ENCODE measurements around the gene COX6A1. TPM values are rescaled to one million over a fixed set of nuclear protein-coding genes. Genes with fewer than 3 reads are reported as not detected.

Gene COX6A1
- total RNA-seq, 1 donor from 2014 or later = 296 TPM

DNA sequence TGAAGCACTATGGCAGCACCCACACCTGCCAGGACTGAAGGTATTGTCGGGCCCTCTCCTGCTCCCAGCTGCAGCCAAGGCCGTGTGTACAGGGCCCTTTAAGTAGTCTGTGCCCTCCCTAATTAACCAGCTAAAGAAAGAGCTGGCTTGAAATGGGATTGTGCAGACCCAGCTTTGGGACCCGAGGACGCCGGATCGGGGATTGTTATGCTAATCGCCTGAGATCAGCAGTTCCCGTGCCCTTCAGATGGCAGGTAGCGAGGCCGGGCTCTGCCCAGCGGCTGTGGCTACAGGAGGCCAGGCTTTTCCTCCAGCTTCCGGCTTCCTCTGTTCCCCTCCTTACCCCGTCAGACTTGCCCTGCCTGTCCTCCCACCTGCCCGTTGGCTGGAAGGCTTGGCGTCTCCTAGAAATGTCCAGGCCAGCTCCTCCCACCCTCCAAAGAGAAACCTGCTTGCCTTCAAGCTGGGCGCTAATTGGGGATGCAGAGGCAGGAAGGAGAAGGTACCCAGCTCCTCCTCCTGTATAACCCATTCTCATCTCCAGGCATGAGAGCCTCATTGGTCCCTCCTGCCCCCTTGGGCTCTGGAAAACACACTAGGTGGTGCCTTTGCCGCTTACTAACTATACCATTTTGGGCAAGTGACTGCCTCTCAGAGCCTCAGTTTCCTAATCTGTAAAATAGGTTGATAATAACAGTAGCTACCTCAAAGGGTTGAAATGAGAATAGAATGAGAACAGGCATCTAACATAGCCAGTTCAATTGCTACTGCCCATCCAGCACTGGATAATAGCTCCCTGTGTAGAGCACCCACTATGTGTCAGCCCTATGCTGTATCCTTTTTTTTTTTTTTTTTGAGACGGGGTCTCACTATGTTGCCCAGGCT, 43.2 kb upstream of the COX6A1 start:
- H3K27me3 Mint-ChIP-seq (ENCODE audit: insufficient read depth, low read depth) = peaks cover 8% of the 10 kb centered on the region
- no peak for TF ChIP-seq EZH2 (IDR thresholded peaks at IDR 0.05)
- TF ChIP-seq, protein P1, sequence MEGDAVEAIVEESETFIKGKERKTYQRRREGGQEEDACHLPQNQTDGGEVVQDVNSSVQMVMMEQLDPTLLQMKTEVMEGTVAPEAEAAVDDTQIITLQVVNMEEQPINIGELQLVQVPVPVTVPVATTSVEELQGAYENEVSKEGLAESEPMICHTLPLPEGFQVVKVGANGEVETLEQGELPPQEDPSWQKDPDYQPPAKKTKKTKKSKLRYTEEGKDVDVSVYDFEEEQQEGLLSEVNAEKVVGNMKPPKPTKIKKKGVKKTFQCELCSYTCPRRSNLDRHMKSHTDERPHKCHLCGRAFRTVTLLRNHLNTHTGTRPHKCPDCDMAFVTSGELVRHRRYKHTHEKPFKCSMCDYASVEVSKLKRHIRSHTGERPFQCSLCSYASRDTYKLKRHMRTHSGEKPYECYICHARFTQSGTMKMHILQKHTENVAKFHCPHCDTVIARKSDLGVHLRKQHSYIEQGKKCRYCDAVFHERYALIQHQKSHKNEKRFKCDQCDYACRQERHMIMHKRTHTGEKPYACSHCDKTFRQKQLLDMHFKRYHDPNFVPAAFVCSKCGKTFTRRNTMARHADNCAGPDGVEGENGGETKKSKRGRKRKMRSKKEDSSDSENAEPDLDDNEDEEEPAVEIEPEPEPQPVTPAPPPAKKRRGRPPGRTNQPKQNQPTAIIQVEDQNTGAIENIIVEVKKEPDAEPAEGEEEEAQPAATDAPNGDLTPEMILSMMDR (IDR thresholded peaks at IDR 0.05) = no peak
- TF ChIP-seq EZH2phosphoT487 (IDR thresholded peaks at IDR 0.05) = no peak
- H3K27me3 ChIP-seq = no peaks in the 10 kb centered on the region
- H3K27ac Mint-ChIP-seq = peak overlapping the region; percentile 98
- no peaks in the 10 kb centered on the region for H3K36me3 ChIP-seq
- no peak overlapping the region for H3K9ac ChIP-seq
- no peaks in the 10 kb centered on the region for H3K79me2 ChIP-seq (ENCODE audit: low read depth)
- peak overlapping the region; percentile 59 for H3K4me3 Mint-ChIP-seq
- H3K4me3 ChIP-seq = peak overlapping the region; percentile 29
- H4K20me1 ChIP-seq (ENCODE audit: low read depth) = no peaks in the 10 kb centered on the region
- H3K4me2 ChIP-seq = peak overlapping the region; percentile 72
- no peak overlapping the region for H2AFZ ChIP-seq (replicated peaks)
- no peaks in the 10 kb centered on the region for H3K9me3 Mint-ChIP-seq
- peak overlapping the region; percentile 86 for H3K27ac ChIP-seq
- no peaks in the 10 kb centered on the region for H3K9me3 ChIP-seq (ENCODE audit: low read depth)
- H3K4me1 ChIP-seq = peaks cover 57% of the 10 kb centered on the region
- peaks cover 63% of the 10 kb centered on the region for H3F3A ChIP-seq (ENCODE audit: low read depth)
- peak; percentile 92 for DNase-seq (ENCODE audit: low spot score)
- no peaks in the 10 kb centered on the region for H3K36me3 Mint-ChIP-seq
- H3K4me1 Mint-ChIP-seq = peaks cover 65% of the 10 kb centered on the region

DNA sequence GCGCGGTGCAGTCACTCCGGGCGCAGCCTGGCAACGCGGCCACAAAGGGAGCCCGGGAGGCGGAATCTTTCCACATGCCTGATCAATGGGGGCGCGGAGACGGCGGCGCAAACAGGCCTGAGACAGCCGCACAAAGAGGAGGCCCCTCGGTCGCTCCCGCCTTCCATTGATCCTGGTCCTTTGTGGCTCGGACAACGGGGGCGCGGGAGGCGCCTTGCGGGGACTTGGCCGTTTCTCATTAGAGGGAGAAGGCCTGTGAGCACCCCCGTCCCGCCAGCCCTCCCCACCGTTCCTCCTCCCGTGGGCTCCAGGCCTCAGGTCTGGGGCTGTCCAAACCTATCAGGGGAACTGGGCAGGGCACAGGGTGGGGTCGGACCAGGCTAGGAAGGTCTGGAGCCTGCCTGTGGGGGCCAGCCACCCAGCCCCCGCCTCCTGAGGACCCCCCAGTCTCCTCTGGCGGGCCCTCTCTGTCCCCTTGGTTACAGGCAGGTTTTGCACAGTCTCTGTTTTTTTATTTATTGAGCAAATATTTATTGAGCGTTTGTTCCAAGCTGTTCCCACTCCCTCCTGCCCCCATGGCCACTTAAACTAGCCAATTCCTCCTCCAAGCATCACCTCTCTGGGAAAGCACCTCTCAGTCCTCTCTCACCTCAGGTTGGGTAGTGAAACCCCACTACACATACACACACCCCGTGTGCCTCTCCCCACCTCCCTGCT, 39.9 kb upstream of the COX6A1 start:
- no peak overlapping the region for H3K4me3 ChIP-seq
- TF ChIP-seq, protein P1 (IDR thresholded peaks at IDR 0.05) = no peak
- TF ChIP-seq EZH2phosphoT487 (IDR thresholded peaks at IDR 0.05) = no peak
- TF ChIP-seq EZH2 (IDR thresholded peaks at IDR 0.05) = no peak
- H3K27me3 ChIP-seq = no peaks in the 10 kb centered on the region
- no peaks in the 10 kb centered on the region for H3K36me3 Mint-ChIP-seq
- DNase-seq (ENCODE audit: low spot score) = peak; percentile 95
- peak overlapping the region; percentile 88 for H3K27ac ChIP-seq
- H3K4me2 ChIP-seq = peak overlapping the region; percentile 59
- no peaks in the 10 kb centered on the region for H3K79me2 ChIP-seq (ENCODE audit: low read depth)
- peaks cover 24% of the 10 kb centered on the region for H3K27me3 Mint-ChIP-seq (ENCODE audit: insufficient read depth, low read depth)
- peak overlapping the region; percentile 100 for H3K27ac Mint-ChIP-seq
- peaks cover 76% of the 10 kb centered on the region for H3K4me1 Mint-ChIP-seq
- peak overlapping the region; percentile 75 for H3K4me3 Mint-ChIP-seq
- peaks cover 62% of the 10 kb centered on the region for H3F3A ChIP-seq (ENCODE audit: low read depth)
- peaks cover 54% of the 10 kb centered on the region for H3K4me1 ChIP-seq
- no peaks in the 10 kb centered on the region for H4K20me1 ChIP-seq (ENCODE audit: low read depth)
- H3K9me3 Mint-ChIP-seq = no peaks in the 10 kb centered on the region
- no peak overlapping the region for H2AFZ ChIP-seq (replicated peaks)
- H3K36me3 ChIP-seq = no peaks in the 10 kb centered on the region
- H3K9ac ChIP-seq = no peak overlapping the region
- H3K9me3 ChIP-seq (ENCODE audit: low read depth) = no peaks in the 10 kb centered on the region

DNA sequence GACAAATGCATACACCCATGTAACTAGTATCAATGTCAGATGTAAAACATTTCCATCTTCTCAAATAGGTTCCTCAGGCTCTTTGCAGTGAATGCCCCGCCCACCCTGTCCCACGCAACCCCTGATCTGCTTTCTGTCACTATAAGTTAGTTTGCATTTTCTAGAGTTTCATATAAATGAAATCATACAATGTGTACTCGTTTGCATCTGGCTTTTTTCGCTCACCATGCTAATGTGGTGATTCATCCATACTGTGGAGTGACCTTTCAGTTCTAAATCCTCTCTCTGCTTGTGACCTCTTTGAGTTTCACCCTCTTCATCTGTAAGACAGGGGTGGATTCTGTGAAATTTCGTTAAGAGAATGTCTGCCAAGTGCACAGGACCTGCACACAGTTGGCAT, 38.4 kb upstream of the COX6A1 start:
- Histone ChIP-seq H3K79me2 (ENCODE audit: low read depth) (no peaks in the 10 kb centered on the region), H3K4me1 (peaks cover 43% of the 10 kb centered on the region), H4K20me1 (ENCODE audit: low read depth) (no peaks in the 10 kb centered on the region), H3K9ac (no peak overlapping the region), H3K27me3 (no peaks in the 10 kb centered on the region), H3K27ac (no peak overlapping the region), H3K9me3 (ENCODE audit: low read depth) (no peaks in the 10 kb centered on the region), H3K4me2 (no peak overlapping the region), H3K36me3 (no peaks in the 10 kb centered on the region), H3K4me3 (no peak overlapping the region), H2AFZ (replicated peaks) (no peak overlapping the region), H3F3A (ENCODE audit: low read depth) (peaks cover 55% of the 10 kb centered on the region)
- peak overlapping the region; percentile 100 for H3K27ac Mint-ChIP-seq
- TF ChIP-seq EZH2phosphoT487 (IDR thresholded peaks at IDR 0.05) (no peak), EZH2 (IDR thresholded peaks at IDR 0.05) (no peak)
- TF ChIP-seq, protein P1 (IDR thresholded peaks at IDR 0.05) = no peak
- peaks cover 26% of the 10 kb centered on the region for H3K27me3 Mint-ChIP-seq (ENCODE audit: insufficient read depth, low read depth)
- H3K9me3 Mint-ChIP-seq = no peaks in the 10 kb centered on the region
- no peak for DNase-seq (ENCODE audit: low spot score)
- no peaks in the 10 kb centered on the region for H3K36me3 Mint-ChIP-seq
- H3K4me1 Mint-ChIP-seq = peaks cover 73% of the 10 kb centered on the region
- peak overlapping the region; percentile 5 for H3K4me3 Mint-ChIP-seq

Measured in neural progenitor cell (in vitro differentiated cells).